ENCODE measurements around the gene NEUROD2. TPM values are rescaled to one million over a fixed set of nuclear protein-coding genes. Genes with fewer than 3 reads are reported as not detected.

The NEUROD2 gene
- total and polyA plus RNA-seq, 2 donors (not counting 3 experiments of a cell fraction or from before 2014, with no cell fraction given) = not detected

DNA sequence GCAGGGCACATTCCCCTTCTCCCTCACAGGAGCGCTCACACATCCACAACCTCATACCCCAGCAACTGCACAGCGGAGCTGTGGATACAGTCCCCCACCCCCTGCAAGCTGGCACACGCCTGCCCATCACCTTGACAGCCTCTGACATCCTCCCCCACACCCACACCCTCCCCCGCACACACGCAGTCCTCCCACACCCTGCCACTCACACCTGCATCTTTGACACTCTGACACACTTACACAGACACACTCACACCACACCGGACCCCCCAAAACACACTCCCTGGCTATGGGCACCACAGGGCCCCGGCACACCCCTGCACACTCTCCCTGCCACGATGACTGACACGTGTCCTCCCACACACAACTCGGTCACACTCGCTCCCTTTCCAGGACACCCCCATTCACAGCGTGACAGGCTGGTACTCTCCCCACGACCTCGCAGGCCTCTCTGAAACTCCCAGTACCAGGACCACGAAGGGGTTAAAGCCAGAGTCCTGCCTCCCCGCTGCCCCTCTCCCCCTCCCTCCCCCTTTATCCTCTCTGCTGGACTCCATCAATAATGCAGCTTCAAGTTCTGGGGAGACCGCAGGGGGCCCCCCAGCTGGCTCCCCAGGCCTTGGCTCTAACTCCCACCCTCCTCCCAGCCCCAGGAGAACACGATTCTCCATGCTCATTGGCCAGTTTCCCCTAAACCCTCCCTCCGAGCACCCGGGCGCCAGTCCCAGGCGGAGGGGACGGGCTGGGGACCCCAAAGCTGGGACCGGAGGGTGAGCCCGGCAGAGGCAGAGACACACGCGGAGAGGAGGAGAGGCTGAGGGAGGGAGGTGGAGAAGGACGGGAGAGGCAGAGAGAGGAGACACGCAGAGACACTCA lies 18.7 kb upstream of the NEUROD2 start, which contains the start of gene PPP1R1B:
Gene PPP1R1B, plus strand, starts transcription at position 782 of the 876 bp plus-strand sequence. CDS start 441 bp downstream, outside the sequence.
- Histone ChIP-seq H3K36me3 (ENCODE audit: control insufficient read depth in 2 of 2, extremely low read depth in 1 of 2, insufficient read depth in 2 of 2, low read length in 2 of 2) (no peaks in the 10 kb centered on the region), H2AFZ (ENCODE audit: low read depth, low read length) (no peak within 1 kb of the TSS), H3K27ac (ENCODE audit: insufficient read depth, low read depth, low read length) (no peak within 1 kb of the TSS), H3K79me2 (ENCODE audit: control insufficient read depth, insufficient read depth, low read length) (no peaks in the 10 kb centered on the region), H3K4me1 (ENCODE audit: control insufficient read depth, extremely low read depth, insufficient read depth, low read length) (no peaks in the 10 kb centered on the region), H3K9ac (replicated peaks; ENCODE audit: extremely low read depth, insufficient read depth, low read length) (no peak within 1 kb of the TSS), H3K4me3 (replicated peaks in 1 of 3; ENCODE audit: insufficient read depth in 1 of 3, low read depth in 1 of 3, low read length in 3 of 3) (no peak within 1 kb of the TSS), H3K27me3 (ENCODE audit: control insufficient read depth in 2 of 2, insufficient read depth in 2 of 2, low read length in 2 of 2) (peaks cover 51 to 54% of the 10 kb centered on the region in 2 experiments), H3K9me1 (replicated peaks; ENCODE audit: control insufficient read depth, extremely low read depth, insufficient read depth, low read length) (no peaks in the 10 kb centered on the region), H4K20me1 (replicated peaks; ENCODE audit: control insufficient read depth, extremely low read depth, insufficient read depth, low read length) (no peaks in the 10 kb centered on the region), H3K4me2 (ENCODE audit: insufficient read depth, low read length) (no peak within 1 kb of the TSS), H3K9me3 (replicated peaks; ENCODE audit: control insufficient read depth, insufficient read depth, low read length) (no peaks in the 10 kb centered on the region)
- TF ChIP-seq MAX (IDR thresholded peaks at IDR 0.05; ENCODE audit: insufficient read depth, insufficient read length) (no peak), POLR2AphosphoS5 (IDR thresholded peaks at IDR 0.05; ENCODE audit: insufficient read depth, low read depth, low read length) (no peak), JUN (IDR thresholded peaks at IDR 0.05; ENCODE audit: borderline replicate concordance, insufficient read depth, insufficient read length, low read depth) (no peak), MYC (IDR thresholded peaks at IDR 0.05; ENCODE audit: low read depth, low read length) (no peak), EZH2 (IDR thresholded peaks at IDR 0.05; ENCODE audit: borderline replicate concordance, low read depth, low read length, severe bottlenecking) (no peak)
- TF ChIP-seq, protein P1, sequence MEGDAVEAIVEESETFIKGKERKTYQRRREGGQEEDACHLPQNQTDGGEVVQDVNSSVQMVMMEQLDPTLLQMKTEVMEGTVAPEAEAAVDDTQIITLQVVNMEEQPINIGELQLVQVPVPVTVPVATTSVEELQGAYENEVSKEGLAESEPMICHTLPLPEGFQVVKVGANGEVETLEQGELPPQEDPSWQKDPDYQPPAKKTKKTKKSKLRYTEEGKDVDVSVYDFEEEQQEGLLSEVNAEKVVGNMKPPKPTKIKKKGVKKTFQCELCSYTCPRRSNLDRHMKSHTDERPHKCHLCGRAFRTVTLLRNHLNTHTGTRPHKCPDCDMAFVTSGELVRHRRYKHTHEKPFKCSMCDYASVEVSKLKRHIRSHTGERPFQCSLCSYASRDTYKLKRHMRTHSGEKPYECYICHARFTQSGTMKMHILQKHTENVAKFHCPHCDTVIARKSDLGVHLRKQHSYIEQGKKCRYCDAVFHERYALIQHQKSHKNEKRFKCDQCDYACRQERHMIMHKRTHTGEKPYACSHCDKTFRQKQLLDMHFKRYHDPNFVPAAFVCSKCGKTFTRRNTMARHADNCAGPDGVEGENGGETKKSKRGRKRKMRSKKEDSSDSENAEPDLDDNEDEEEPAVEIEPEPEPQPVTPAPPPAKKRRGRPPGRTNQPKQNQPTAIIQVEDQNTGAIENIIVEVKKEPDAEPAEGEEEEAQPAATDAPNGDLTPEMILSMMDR (IDR thresholded peaks at IDR 0.05; ENCODE audit: extremely low read depth in 1 of 2, insufficient read depth in 1 of 2, low read depth in 1 of 2, low read length in 2 of 2) = no peak
- DNase-seq (ENCODE audit: low read depth, low spot score) = no peak
- POLR2A ChIA-PET = no interaction called here
- intact Hi-C loops (cut with micrococcal nuclease) = loop anchor here (10.0 kb wide), 1 partner anchor 328 kb away; no protein-coding TSS in a partner anchor
- FAIRE-seq = no peak
- CTCF ChIA-PET = interaction anchor here (2.4 to 3.4 kb wide), 3 partner anchors 7 to 79 kb away, joined by 17 to 70 read pairs (median 47); no protein-coding TSS in a partner anchor
- dilution Hi-C loops (cut with MboI; ENCODE audit: extremely low pct_ligation_motif_present, low sequenced_read_pairs) = no loop called here
- BruUV-seq (replicated peaks) = no TSS peak

Measured in endothelial cell of umbilical vein (primary cell).